Measurements from ENCODE around the gene SHISA3. TPM values are rescaled to one million over a fixed set of nuclear protein-coding genes. Genes with fewer than 3 reads are reported as not detected.

Gene SHISA3
- total and polyA plus RNA-seq, 2 of the 8 experiments (the other 6 are each of a cell fraction or from before 2014, with no cell fraction given): 2.0 to 9.3 TPM

GRCh38 chr4:42369489-42369888, 27.8 kb upstream of the SHISA3 start:
- H3K4me3 ChIP-seq (ENCODE audit: extremely low read depth in 1 of 4, insufficient read depth in 2 of 4, low read depth in 3 of 4, low read length in 4 of 4): no peak overlapping the region
- no peaks in the 10 kb centered on the region for H3K23me2 ChIP-seq (ENCODE audit: low read depth, low read length)
- no peaks in the 10 kb centered on the region; a peak in 1 of 7 replicates for H3K4me1 ChIP-seq (replicated peaks in 1 of 4; ENCODE audit: control insufficient read depth in 3 of 4, insufficient read depth in 4 of 4, low read length in 3 of 4)
- no peaks in the 10 kb centered on the region; a peak in 1 of 4 replicates for H3K9me3 ChIP-seq (ENCODE audit: insufficient read depth in 2 of 2, low read depth in 1 of 2, low read length in 1 of 2)
- H3K14ac ChIP-seq (ENCODE audit: insufficient read length): no peak overlapping the region
- no peak overlapping the region for H4K8ac ChIP-seq (ENCODE audit: extremely low read depth, insufficient read depth, low read length)
- no peak overlapping the region for H2BK15ac ChIP-seq (ENCODE audit: low read length)
- FAIRE-seq: no peak
- no peak overlapping the region for H3K4ac ChIP-seq (replicated peaks; ENCODE audit: insufficient read length, low read depth, low read length)
- ChIA-PET POLR2A (ENCODE audit: partially characterized antibody) (interaction anchor here (1.2 kb wide), 1 partner anchor 30 kb away, joined by 4 read pairs; no protein-coding TSS in a partner anchor), CTCF (ENCODE audit: partially characterized antibody) (interaction anchor here (1.0 to 9.8 kb wide), 9 partner anchors 15 to 199 kb away, joined by 3 to 82 read pairs (median 4); no protein-coding TSS in a partner anchor)
- no peak overlapping the region for H3K27ac ChIP-seq (ENCODE audit: low read depth, low read length)
- no peak overlapping the region for H2BK20ac ChIP-seq (ENCODE audit: low read length)
- H4K91ac ChIP-seq (replicated peaks; ENCODE audit: insufficient read length, low read length): no peak overlapping the region
- H3K4me2 ChIP-seq (ENCODE audit: insufficient read depth in 1 of 2, low read depth in 2 of 2, low read length in 2 of 2): no peak overlapping the region
- no peak overlapping the region for H2BK12ac ChIP-seq (ENCODE audit: low read depth, low read length)
- 0 out of 2 replicates have a peak, but pooled peaks have one; percentile 14 for TF ChIP-seq E2F6 (IDR thresholded peaks at IDR 0.05)
- no peak for TF ChIP-seq RFX5 (IDR thresholded peaks at IDR 0.05; ENCODE audit: borderline replicate concordance, low read depth, low read length)
- no peaks in the 10 kb centered on the region for H4K20me1 ChIP-seq (replicated peaks in 1 of 2; ENCODE audit: control insufficient read depth in 1 of 2, insufficient read depth in 2 of 2, low read length in 2 of 2)
- no peak overlapping the region for H2AFZ ChIP-seq (ENCODE audit: low read length)
- H3K27me3 ChIP-seq (replicated peaks in 1 of 4; ENCODE audit: control insufficient read depth in 3 of 4, extremely low read depth in 1 of 4, insufficient read depth in 3 of 4, low read length in 3 of 4): 0 out of 7 replicates have a peak, but pooled peaks cover 0 to 2% (median 0%) of the 10 kb centered on the region in 4 experiments
- H2BK120ac ChIP-seq (replicated peaks; ENCODE audit: low read depth, low read length): no peak overlapping the region
- H3K9ac ChIP-seq (replicated peaks in 1 of 4; ENCODE audit: extremely low read depth in 1 of 4, low read depth in 3 of 4, low read length in 3 of 4): no peak overlapping the region
- no peak for DNase-seq (ENCODE audit: low read depth in 1 of 2, low spot score in 2 of 2)
- no peak overlapping the region for H2AK5ac ChIP-seq (ENCODE audit: low read depth, low read length)
- H3K36me3 ChIP-seq (ENCODE audit: control insufficient read depth in 2 of 4, insufficient read depth in 4 of 4, low read length in 3 of 4): no peaks in the 10 kb centered on the region; a peak in 1 of 8 replicates
- H3K79me1 ChIP-seq (ENCODE audit: low read depth, low read length): no peaks in the 10 kb centered on the region
- WGBS, 2 experiments (ENCODE audit: extremely low coverage in 1 of 2, insufficient coverage in 1 of 2, insufficient read length in 1 of 2, insufficient replicate concordance in 2 of 2, low coverage in 1 of 2, low lambda C conversion rate in 2 of 2, missing lambda C conversion rate in 1 of 2): 94% methylated on average over 27 of the region's 27 CpGs; no CpG with 5 or more reads in 1 of the 2 experiments
- H3K18ac ChIP-seq (ENCODE audit: extremely low read depth, low read length): no peak overlapping the region; the same call in 1 of the 2 replicates
- no peak overlapping the region for H4K5ac ChIP-seq (ENCODE audit: insufficient read length, low read depth, low read length)
- H3K56ac ChIP-seq (replicated peaks; ENCODE audit: insufficient read length, low read depth, low read length): no peak overlapping the region
- no peak overlapping the region for H2BK5ac ChIP-seq (ENCODE audit: low read depth, low read length)
- no peak overlapping the region for H3K23ac ChIP-seq (ENCODE audit: insufficient read length)
- H3K79me2 ChIP-seq (ENCODE audit: control insufficient read depth in 1 of 2, insufficient read depth in 2 of 2, low read length in 2 of 2): no peaks in the 10 kb centered on the region
